ENCODE data around the gene ZNF785.

DNA sequence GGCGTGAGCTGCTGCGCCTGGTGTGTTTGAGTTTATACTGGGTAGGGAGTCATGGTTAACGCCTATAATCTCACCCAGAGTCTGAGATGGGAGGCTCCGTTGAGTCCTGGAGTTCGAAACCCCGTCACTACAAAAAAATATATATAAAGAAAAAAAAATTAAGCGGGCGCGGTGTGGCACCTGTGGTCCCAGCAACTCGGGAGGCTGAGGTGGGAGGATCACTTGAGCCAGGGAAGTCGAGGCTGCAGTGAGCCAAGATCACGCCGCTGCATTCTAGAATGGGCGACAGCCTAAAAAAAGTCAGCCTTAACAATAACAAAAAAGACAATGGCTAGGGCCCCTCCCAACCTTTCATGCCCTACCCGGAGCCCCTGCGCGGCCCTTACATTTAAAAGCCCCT, 48.0 kb upstream of the ZNF785 start:
- TF ChIP-seq, protein P1, sequence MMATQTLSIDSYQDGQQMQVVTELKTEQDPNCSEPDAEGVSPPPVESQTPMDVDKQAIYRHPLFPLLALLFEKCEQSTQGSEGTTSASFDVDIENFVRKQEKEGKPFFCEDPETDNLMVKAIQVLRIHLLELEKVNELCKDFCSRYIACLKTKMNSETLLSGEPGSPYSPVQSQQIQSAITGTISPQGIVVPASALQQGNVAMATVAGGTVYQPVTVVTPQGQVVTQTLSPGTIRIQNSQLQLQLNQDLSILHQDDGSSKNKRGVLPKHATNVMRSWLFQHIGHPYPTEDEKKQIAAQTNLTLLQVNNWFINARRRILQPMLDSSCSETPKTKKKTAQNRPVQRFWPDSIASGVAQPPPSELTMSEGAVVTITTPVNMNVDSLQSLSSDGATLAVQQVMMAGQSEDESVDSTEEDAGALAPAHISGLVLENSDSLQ (IDR thresholded peaks at IDR 0.05): no peak
- TF ChIP-seq SP1 (IDR thresholded peaks at IDR 0.05) (no peak), ARNT (IDR thresholded peaks at IDR 0.05) (no peak), TARDBP (IDR thresholded peaks at IDR 0.05) (no peak), NFRKB (IDR thresholded peaks at IDR 0.05) (no peak), FOXK2 (IDR thresholded peaks at IDR 0.05) (no peak), CTBP1 (IDR thresholded peaks at IDR 0.05; ENCODE audit: borderline replicate concordance) (no peak), L3MBTL2 (conservative IDR thresholded peaks at IDR 0.05) (no peak), BHLHE40 (IDR thresholded peaks at IDR 0.05; ENCODE audit: borderline replicate concordance) (no peak), SUZ12 (IDR thresholded peaks at IDR 0.05) (no peak), ELF4 (IDR thresholded peaks at IDR 0.05) (no peak)

All from HEK293T (cell line).